ENCODE data around the gene GATA3.

The GATA3 gene

DNA sequence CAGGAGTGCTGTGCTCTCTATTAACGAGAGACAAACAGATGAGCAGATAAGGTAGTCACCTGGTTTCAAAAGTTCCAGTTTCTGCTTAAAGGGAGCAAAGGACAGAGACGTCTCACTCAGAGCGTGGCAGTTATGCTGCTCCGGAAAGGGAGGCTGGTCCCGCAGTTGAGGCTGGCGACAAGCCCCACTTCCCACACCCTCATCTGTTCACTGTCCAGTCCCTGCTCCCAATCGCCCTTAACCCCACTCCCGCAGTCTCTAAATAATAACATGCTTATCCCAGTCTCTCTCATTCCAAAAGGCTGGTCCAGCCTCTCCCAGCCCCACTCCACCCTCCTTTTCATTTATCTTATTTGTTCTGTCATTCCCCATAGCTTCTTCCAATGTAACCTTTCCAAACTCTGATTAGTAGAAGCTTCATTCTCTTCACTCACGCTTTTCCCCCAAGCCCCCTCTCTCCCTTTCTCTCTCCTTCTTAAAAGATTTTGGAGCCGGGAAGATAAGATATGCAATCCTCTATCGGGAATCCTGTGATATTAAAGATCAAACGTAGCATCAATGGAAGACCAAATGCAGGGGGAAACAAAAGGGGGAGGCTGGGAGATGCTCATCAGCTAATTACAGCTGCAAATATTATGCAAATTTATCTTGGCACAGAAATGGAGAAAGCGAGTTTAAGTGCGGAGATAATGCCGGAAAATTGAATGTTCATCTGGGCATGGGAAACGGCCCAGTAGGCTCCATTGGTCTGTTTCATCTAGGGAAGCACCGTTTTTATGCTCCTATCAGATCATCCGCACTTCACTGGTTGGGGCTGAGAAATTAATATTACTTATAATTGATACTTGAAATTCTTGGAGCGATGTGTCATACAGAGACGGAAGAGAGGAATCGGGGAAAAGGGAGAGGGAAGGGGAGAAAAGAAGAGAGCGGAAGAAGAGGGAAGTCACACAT, 16.3 kb upstream of the GATA3 start:
- no peak for DNase-seq

DNA sequence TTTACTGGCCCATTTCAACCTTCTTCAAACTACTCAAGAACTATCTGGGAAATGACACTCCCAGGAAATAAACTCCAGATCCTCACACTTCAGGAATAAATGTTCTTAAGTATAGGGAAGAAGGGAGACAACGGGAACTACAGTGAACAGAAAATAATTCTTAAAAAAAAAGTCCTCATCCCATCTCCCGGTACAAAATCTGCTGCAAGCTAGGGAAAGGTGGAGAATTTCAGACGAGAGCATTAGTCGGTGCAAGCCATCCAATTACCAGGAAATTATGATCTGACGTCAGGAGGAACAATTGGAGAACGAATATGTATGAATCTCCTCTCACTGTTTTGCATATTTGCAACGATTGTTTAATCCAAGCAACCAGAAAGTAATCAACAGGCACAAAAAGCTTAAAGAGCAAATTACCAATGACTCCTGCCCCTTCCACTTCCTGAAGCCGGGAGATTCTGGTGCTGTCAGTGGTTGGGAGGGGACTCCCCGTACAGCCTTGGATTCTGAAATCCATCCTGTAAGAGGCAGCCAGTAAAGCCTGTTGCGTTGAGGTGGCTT, 15.1 kb upstream of the GATA3 start:
- no peak for DNase-seq

DNA sequence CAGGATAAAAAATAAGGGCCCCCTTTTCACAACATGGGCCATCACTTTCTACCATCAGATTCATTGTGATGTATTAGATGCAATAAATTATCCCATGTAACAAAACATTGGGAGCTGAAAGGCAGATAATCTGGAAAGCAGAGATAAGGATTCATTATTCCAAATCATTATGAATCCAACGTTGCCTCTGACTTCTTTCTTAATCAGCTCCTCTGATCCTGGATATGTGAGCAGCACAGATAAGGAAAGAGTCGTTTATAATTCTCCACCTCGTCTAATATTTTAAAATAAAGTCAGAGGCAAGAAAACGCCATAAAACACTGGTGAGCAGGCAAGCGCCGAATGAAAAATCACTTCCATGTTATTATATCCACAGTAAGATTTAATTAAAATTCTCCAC, 13.8 kb upstream of the GATA3 start:
- no peak for DNase-seq

DNA sequence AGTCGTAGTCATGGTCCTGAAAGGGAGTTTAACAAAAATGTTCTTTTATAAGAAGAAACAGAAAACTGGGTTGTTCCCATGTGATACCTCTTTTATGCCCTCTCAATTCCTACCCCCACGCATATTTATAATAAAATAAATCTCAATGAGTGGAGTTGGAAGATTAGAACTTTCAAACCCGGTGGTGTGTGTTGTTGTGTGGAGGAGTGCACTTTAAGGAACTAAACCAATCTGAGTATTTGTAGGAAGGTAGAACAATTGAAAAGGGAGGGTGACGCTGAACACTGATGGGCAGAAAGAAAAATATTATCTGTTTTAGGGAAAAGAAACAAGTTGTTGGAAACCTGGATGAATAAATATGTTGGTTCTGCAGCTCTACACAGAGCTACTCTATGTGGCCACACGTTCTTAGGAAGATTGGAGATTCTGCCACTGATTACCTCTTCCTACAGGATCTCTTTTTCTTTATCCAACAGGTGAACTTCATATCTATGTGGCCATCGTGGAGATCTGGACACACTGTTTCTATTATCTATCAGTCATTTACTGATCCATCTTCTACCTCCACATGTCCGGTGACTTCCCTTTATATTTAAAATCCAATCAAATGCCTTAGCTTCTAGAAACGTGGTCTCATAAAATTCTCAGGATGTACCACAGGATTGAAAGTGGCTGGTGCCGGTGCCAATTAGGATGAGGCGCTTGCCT, 13.1 kb upstream of the GATA3 start:
- DNase-seq, result no peak

DNA sequence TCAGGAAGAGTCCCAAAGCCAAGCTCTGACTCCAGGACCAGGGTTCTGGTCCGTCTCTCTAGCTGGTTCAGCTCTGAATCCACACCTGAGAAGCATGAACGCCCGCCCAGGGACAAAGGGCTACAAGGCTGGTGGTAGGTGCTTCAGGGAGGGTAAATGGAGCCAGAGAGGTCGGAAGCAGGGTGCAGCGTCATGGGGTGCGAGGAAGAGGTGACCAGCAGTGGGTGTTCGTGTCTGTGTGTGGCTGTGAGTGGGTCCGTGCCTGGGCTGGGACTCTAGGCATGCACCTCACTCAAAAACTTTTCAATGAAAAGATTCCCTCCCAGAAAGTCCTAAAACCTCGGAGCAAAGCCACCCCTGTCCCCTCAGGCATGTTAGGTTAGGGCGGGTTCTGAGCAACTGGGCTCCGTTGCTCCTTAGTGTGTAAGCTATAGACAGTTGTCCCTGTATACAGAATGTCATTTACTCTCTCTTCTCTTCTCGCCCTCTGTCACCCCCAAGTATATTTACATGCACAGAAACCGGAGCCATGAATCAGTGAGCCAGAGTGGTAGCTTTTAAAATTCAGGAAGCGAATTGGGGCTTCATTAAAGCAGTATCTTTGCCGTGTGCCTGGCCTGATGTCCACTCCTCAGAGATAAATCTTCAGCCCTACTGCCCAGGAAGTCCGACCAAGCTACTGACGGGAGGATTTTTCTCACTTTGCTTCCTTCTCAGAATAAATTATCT, 12.3 kb upstream of the GATA3 start:
- DNase-seq, result no peak

DNA sequence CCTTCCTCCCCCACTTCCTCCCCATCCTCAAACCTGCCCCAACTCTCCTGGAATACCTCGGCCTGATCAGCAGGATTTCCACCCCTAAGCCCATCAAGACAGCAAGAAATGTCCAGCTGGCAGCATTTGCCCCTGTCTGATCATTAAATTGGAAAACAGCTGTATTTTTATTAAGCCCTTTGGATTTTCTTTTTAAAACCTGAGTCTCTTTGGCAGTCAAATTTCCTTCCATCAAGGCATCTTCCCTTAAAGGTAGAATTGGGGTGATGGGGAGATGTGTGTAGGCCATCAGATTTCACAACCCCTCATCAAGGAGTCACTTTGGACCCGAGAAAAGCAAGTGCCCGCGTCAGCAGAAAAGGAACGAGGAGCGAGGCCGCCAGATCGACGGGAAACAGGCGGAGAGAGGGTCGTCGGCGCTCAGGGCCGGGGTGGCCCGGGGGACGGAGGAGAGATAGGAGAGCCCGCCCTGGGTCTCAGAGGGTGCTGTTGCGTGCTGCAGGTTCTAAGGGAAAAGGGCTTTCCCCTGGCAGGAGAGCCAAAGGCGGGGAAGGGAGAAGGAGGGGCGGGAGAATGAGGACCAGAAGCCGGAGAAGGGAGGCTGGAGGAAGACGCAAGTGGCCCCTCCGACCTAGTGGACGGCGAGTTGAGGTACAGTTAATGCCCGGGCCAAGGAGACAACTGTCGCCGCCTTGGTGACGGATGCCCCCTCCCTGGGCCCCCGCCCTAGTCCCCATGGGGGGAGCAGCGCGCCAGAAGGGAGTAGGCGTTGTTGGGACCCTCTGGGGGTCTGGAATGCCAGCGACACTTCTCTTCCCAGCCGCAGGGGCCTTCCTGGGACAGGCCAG, 11.5 kb upstream of the GATA3 start:
- DNase-seq, result no peak

DNA sequence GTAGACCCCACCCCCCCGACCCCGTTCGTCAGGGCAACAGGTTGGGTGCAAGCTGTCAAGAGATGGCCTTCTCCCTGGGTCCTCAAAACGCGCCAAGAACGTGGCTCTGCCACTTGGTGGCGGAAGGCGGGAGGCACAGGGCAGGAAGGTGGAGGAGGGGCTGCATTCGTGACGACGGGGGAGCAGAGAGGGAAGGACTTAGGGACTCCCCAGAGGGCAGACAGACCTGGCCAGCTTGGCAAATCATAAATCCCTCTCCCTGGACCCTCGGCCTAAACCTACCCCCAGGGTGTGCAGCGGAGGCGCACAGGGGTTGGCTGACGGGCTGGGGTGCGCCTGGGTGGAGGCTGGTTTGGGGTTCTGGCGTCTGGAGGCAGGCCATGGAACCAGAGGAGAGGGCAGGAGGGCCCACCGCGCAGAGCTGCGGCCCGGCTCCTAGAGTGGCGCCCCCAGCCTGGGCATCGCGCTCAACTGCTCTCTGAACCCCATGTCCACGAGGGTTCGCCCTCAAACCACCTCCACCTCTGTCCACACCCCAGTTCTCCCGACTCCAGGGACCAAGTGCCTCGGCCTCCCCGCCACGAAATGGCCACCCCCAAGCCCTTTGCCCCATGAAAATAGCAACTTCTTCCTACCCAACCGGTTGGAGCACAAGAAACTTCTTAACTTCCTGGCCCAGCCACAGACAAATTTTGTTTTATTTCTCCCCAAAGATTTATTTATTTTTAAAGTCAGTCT, 10.8 kb upstream of the GATA3 start:
- no peak for DNase-seq

DNA sequence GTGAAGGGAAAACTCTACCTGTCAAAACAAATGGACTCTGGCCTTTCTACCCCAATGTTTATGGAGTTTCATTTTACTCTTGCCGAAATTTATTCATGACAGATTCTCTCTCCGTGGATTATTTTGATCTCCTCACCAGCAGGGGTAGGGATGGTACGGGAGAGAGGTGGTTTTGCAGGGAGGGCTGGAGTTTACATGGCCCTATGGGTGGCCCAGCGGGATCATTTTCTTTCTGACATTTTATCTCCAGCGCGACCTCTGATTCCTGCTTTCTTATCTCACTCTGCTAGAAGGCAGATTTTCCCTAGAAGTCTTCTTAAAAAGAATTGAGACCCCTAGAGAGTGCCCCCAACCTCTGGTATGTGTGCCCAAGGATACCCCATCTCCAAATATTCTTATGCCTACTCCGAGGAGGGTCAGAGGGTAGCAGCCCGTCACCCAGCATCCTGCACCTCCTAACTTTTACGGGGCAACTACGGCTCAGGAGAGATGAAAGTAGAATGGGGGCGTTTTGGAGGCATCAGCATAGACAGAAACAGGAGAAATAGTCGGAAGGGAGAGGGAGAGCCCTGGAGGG, 10.1 kb upstream of the GATA3 start:
- DNase-seq, result no peak

DNA sequence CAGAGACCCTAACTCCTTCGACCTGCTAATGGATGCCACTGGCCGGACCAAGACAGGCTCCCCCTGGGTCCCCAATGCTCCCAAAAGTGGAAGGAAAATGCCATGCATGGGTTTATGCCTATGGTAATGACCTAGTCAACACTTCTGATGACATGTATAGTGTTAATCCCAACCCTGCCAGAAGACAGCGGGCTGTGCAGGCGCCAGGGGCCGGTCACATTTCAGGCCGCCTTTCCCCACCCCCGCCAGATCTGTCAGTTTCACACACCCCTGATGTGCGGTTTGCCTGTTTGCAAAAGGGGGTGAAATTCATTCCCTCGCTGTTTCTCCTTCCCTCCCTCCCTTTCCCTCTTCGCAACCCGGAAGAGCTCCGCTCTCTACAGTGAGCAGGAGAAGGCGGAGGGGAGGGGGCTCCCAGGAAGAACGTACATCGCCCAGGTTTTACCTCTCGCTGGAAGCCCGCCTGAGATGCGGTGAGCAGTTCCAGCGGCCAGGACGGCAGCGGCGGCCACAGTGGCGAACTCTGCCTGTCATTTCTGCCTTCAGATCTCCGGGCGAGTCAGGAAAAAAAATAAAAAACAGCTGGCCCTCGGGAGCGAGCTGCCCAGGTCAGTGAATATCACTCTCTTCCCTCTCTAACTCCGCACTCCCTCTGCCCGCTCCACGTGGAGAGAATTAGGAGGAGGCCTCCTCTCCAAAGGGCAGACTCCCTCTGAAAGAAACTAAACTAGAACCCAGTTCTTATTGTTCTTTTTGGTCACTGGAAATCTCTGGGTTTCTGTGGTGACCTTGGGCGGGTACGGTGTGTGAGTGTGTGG, 9.4 kb upstream of the GATA3 start:
- no peak for DNase-seq

DNA sequence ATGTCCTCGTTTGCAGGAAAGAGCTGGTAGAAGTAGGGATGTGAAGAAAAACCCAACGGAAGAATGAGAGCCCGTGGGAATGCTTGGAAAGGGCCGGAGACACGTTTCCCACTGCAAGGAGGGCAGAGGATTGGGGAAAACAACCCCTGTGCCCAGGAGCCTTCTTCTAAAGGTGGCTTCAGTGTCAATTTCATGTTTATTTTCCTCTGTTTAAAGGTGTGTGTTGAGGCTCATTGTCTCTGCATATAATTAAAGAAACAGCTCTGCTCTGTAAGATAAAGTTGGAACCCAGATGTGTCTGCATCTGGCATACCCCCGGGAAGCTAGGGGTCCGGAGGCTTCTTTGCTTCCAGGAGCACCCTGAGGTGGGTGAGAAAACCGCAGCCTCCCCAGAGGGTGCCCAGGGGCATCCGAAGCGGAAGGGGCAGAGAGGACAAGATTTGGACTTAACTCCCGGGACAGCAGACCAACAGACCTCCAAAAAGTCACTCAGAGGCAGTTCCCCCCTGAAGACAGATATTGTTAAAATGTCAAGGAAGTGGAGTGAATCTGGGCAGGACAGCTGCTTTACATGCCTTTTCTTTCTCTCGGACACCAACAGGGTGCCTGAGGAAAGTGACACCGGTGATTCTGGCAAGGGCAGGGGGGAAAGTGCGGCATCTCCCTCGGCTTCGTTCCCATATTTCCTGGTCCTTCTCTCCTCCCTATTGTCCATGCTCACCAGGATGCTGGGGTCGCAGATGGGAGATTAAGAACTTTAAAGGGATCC, 8.6 kb upstream of the GATA3 start:
- no peak for DNase-seq

DNA sequence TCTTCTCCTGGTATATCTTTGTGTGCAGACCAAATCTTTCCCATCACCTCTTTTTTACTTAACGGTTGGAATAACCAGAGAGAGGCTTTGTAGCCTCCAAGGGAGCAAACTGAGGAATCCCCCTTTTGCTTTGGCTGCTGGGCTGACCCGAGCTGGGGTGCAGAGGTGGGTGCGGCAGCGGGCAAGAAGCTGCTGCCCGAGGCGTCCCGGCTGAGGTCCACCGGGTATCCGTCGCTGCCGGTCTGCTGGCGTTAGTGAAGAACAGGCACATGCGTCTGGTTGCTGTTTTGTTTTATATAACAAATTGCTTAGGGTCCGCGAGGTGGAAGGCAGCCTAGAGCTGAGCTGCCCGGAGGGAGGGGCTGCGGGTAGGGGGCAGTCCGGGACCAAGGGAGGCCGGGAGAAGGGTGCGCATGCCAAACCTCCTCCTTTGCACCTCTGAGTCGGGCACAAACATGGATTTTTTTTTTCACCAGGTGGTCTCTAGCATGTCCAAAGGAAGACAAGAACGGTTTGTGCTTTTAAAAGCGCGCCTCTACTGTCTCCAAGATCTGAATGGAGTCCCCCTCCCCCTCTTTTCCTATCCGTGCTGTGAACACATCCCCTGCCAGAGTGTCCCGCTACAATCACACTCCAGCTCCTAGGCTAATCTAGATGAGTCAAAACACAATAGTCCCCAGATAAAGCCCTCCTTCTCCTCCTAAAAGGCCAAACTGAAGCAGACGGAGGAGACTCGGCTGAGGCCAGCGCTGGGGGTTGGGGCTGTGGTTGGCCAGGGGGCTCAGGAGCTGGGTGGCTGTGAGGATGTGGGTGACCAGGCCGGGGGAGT, 6.8 kb upstream of the GATA3 start:
- no peak for DNase-seq

DNA sequence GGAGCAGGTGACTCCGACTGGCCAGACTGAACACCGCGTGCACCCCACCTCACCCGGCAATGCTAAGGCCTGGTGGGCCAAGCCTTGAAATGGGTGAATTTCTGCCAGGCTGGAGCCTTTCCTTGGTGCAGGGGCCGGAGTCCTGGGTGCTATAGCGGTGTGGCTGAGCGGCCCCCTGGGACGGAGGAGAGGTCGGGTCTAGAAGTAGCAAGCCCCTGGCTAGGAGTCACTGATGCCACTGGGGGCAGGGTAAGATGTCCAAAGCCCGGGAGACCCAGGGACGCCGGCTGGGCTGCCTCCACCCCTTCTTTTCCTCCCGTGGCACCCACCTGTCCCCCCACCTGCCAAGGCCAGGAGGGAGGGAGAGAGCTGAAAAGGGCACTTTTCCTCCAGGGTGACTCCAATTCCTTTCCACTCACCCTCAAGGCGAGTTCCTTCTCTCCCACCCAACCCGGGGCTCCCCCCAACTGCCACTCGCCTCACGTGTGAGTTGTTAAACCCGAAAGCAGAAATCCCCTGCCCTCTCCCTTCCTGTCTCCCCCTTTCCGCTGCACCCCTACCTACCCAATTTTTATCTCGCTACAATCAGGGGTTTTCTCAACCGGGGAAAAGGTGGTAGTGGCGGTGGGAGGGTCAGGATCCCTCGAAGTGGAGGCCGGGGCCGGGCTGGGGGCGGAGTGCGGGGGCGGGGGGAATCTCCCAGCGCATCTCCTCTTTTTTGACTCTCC, 6.0 kb upstream of the GATA3 start:
- no peak for DNase-seq

DNA sequence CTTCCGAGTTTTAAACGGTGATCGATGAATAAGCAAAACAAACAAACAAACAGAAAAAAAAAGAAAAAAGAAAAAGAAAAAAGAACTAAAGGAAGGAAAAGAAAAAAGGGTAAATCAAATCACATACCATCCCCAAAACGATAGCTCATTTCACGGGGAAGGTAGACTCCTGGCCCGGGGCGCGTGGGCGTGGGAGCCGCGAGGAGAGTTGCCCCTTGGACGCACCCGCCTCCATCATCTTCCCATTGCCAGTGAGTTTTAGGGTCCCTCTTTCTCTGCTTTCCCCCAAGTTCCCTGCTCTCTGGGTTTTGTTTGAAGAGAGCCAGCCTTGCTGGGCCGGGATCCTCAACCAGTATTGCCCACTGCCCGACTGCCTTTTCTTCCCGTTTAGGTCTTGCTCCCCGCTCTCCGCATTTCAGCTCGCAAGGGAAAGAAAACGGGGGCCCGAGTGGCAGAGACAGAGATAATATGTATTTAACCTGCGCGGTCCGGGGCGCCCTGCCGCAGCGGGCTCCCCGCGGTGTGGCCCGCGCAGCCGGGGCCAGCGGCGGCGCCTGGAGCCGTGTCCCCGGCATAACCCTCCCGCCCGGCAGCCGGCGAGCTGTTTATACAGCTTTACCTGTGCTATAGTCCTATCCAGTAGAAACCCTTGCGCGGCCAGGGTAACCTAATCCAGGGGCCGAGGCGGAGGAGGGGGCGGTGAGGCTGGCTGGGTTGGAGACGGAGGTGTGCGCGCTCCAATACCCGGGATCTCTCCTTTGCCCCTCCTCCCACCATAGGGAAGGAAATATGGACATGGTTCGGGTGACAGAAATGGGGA, 5.2 kb upstream of the GATA3 start:
- no peak for DNase-seq

DNA sequence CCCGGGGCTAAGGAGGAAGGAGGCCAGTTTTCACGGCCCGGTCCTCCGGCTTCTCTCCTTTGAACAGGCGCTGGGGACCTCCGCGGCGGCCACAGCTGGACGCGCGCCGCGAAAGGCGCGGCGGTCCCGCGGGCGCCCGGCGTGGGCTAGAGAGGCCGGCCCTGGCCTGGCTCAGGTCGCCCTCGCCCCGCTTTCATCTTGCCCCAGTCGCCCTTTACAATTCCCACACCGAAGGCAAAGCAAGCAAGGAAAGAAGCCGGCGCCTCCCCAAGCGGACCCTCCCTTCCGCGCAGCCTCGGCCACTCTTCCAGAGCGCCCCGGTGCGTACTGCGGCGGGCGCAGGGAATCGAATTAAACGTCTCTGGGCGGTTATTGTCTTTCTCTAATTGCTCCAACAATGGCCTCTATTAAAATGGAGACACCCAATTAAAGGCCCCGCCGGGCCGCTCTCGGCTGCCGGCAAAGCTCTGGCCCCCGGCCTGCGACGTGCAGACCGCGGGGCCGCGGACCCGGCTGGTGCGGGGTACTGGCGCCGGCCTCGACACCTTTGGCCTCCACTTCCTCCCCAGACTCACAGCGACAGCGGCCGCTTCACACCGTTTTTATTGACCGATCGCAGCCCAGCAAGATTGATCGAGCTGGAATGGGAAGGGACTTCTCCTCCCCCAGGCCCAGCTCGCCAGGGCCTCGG, 4.5 kb upstream of the GATA3 start:
- no peak for DNase-seq

DNA sequence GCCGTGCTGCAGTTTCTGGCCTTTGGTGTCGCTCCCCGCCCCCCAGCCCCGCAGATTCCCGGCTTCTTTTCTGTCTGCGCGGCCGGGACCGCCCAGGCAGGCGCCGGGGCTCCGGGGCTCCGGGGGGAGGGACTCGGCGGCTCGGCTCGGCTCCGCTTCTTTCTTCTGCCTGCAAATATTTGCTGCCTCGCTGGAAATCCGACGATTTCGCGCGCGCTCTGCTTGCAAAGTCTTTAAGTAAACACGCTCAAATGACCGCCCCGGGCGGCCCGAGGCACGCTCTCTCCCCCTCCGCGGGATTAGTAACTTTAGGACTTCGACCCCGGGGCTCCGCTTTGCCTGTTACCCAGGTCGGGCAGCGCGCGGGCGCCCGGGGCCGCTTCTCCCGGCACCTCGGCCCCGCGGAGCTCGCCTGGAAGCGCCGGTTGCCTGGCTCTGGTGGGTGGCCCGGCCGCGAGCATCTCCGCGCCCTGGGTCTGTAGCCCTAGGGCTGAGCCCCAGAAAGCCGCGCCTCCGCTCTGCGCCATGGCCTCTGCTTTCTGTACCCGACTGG, 3.9 kb upstream of the GATA3 start:
- DNase-seq, result no peak
